Activated CD8-positive, alpha-beta memory T cell treated with anti-CD3 and anti-CD28 coated beads for 48 hours (primary cell): Measurements from ENCODE around the gene ITGB2.

Experiments used
- DNase-seq, 3 experiments: peaks; one replicate each; pipeline ENCODE4 v3.0.0-alpha.2; 2020; ENCODE audit warnings: low read depth in 2 of 3, low spot score in 2 of 3

Gene ITGB2

GRCh38 chr21:44911384-44912157 is 9.1 kb downstream of the ITGB2 start:
- DNase-seq, result no peak

- DNase-seq, result no peak
These were observed 9.7 kb downstream of the ITGB2 start for GRCh38 chr21:44911068-44911383.

- no peak for DNase-seq
These were observed 10.3 kb downstream of the ITGB2 start for GRCh38 chr21:44910229-44911067.

GRCh38 chr21:44909719-44910118 is 11.0 kb downstream of the ITGB2 start:
- DNase-seq, result no peak

- no peak for DNase-seq
These were observed 11.8 kb downstream of the ITGB2 start for GRCh38 chr21:44908908-44909307.

GRCh38 chr21:44907966-44908895 is 12.5 kb downstream of the ITGB2 start:
- DNase-seq, result no peak

- DNase-seq, result no peak
These were observed 13.3 kb downstream of the ITGB2 start for GRCh38 chr21:44907225-44907965.

- DNase-seq, result no peak
These were observed 15.0 kb downstream of the ITGB2 start for GRCh38 chr21:44905728-44906090.

- DNase-seq, result no peak
These were observed 15.5 kb downstream of the ITGB2 start for GRCh38 chr21:44905016-44905727.

- DNase-seq, result no peak
These were observed 16.4 kb downstream of the ITGB2 start for GRCh38 chr21:44904141-44904923.

- no peak for DNase-seq
These were observed 17.0 kb downstream of the ITGB2 start for GRCh38 chr21:44903689-44904088.

GRCh38 chr21:44903050-44903685 is 17.5 kb downstream of the ITGB2 start:
- DNase-seq, result no peak

- no peak for DNase-seq
These were observed 18.2 kb downstream of the ITGB2 start for GRCh38 chr21:44902268-44903049.

- no peak for DNase-seq
These were observed 19.2 kb downstream of the ITGB2 start for GRCh38 chr21:44901391-44902074.

- no peak for DNase-seq
These were observed 20.0 kb downstream of the ITGB2 start for GRCh38 chr21:44900559-44901251.

- no peak for DNase-seq
These were observed 20.7 kb downstream of the ITGB2 start for GRCh38 chr21:44899768-44900558.
